ENCODE data around the gene SGPL1. TPM values are rescaled to one million over a fixed set of nuclear protein-coding genes. Genes with fewer than 3 reads are reported as not detected.

The SGPL1 gene
- polyA plus RNA-seq, 1 donor from 2014 or later, result 33.4 TPM

DNA sequence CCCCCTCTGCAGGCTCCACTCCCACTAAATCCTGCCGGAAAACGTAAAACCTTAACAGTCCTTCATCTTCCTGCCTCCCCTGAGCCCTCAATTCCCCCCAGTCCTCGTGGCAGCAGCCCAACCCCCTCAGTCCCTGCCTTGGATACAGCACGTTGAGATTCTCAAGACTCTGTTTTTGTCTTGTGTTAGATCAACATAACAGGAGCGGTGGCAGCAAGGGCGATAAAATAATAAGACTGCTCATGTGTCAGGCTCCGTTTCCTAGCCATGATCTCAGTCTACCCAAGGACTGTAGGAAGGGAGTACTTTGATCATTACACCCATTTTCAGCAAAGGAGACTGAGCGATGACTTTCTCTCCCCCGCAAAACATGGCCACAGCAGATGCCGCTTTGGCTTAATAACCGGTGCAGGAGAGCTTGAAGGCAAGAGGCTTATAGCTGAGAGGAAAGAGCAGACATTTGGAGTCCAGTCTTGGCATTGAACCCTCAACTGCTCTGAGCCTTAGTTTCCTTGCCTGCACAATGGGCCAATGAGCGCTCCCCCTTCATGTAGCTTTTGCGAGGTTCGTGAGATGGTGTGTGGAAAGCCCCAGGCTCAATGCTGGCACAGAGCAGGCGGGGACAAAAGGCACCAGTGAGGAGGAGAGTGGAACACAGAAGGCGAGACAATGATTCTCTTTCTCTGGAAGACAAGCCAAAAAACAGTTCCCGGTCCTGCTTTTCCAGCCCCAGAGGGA, 114.7 kb downstream of the SGPL1 start:
- H2AFZ ChIP-seq (ENCODE audit: low read depth, low read length), result no peak overlapping the region
- TF ChIP-seq, protein P1, sequence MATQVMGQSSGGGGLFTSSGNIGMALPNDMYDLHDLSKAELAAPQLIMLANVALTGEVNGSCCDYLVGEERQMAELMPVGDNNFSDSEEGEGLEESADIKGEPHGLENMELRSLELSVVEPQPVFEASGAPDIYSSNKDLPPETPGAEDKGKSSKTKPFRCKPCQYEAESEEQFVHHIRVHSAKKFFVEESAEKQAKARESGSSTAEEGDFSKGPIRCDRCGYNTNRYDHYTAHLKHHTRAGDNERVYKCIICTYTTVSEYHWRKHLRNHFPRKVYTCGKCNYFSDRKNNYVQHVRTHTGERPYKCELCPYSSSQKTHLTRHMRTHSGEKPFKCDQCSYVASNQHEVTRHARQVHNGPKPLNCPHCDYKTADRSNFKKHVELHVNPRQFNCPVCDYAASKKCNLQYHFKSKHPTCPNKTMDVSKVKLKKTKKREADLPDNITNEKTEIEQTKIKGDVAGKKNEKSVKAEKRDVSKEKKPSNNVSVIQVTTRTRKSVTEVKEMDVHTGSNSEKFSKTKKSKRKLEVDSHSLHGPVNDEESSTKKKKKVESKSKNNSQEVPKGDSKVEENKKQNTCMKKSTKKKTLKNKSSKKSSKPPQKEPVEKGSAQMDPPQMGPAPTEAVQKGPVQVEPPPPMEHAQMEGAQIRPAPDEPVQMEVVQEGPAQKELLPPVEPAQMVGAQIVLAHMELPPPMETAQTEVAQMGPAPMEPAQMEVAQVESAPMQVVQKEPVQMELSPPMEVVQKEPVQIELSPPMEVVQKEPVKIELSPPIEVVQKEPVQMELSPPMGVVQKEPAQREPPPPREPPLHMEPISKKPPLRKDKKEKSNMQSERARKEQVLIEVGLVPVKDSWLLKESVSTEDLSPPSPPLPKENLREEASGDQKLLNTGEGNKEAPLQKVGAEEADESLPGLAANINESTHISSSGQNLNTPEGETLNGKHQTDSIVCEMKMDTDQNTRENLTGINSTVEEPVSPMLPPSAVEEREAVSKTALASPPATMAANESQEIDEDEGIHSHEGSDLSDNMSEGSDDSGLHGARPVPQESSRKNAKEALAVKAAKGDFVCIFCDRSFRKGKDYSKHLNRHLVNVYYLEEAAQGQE (IDR thresholded peaks at IDR 0.05; ENCODE audit: borderline replicate concordance), result no peak
- TF ChIP-seq TAF1 (IDR thresholded peaks at IDR 0.05; ENCODE audit: low read depth), result no peak
- no peak for TF ChIP-seq EP300 (conservative IDR thresholded peaks at IDR 0.05; ENCODE audit: poor library complexity, severe bottlenecking)
- TF ChIP-seq POLR2AphosphoS5 (IDR thresholded peaks at IDR 0.05), result no peak
- TF ChIP-seq MXI1 (conservative IDR thresholded peaks at IDR 0.05; ENCODE audit: poor library complexity, severe bottlenecking), result no peak
- TF ChIP-seq, protein P2, sequence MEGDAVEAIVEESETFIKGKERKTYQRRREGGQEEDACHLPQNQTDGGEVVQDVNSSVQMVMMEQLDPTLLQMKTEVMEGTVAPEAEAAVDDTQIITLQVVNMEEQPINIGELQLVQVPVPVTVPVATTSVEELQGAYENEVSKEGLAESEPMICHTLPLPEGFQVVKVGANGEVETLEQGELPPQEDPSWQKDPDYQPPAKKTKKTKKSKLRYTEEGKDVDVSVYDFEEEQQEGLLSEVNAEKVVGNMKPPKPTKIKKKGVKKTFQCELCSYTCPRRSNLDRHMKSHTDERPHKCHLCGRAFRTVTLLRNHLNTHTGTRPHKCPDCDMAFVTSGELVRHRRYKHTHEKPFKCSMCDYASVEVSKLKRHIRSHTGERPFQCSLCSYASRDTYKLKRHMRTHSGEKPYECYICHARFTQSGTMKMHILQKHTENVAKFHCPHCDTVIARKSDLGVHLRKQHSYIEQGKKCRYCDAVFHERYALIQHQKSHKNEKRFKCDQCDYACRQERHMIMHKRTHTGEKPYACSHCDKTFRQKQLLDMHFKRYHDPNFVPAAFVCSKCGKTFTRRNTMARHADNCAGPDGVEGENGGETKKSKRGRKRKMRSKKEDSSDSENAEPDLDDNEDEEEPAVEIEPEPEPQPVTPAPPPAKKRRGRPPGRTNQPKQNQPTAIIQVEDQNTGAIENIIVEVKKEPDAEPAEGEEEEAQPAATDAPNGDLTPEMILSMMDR (IDR thresholded peaks at IDR 0.05; ENCODE audit: poor library complexity, severe bottlenecking), result no peak
- no peak for TF ChIP-seq SMC3 (conservative IDR thresholded peaks at IDR 0.05; ENCODE audit: poor library complexity)
- no peak for TF ChIP-seq RAD21 (conservative IDR thresholded peaks at IDR 0.05)
- TF ChIP-seq EZH2 (IDR thresholded peaks at IDR 0.05; ENCODE audit: borderline replicate concordance, insufficient read depth, low read length, poor library complexity, severe bottlenecking), result no peak

More for the DNA sequence above, 114.7 kb downstream of the SGPL1 start:
- H3K79me2 ChIP-seq (replicated peaks; ENCODE audit: insufficient read depth, low read length), result no peaks in the 10 kb centered on the region
- H3F3A ChIP-seq (ENCODE audit: insufficient read depth, low read length, poor library complexity, severe bottlenecking), result no peaks in the 10 kb centered on the region
- no peaks in the 10 kb centered on the region for H3K9me2 ChIP-seq (ENCODE audit: insufficient read depth, low read length)
- no peaks in the 10 kb centered on the region for H4K20me1 ChIP-seq (ENCODE audit: insufficient read depth)
- H3K9me3 ChIP-seq (ENCODE audit: low read length), result no peaks in the 10 kb centered on the region
- no peaks in the 10 kb centered on the region for H3K27me3 ChIP-seq (ENCODE audit: insufficient read depth, low read depth, low read length)
- H3K4me2 ChIP-seq (ENCODE audit: low read length), result no peak overlapping the region
- H3K9ac ChIP-seq (ENCODE audit: low read length), result no peak overlapping the region
- H3K27ac ChIP-seq (ENCODE audit: low read length), result no peak overlapping the region
- no peak overlapping the region for H3K4me3 ChIP-seq (ENCODE audit: low read length)
- no peaks in the 10 kb centered on the region for H3K36me3 ChIP-seq (ENCODE audit: insufficient read depth, low read length)

Small RNA genes within 50 kb of the gene (small RNA-seq; reads per million reads assigned to genes)
- 0 reads per million in 3 experiments for gene RPS26P40

Other genes with a start within 250 kb of the SGPL1 start
- not detected in 2 replicates for gene PRF1, start 213.2 kb upstream of the SGPL1 start, polyA plus RNA-seq
- gene ADAMTS14, start 143.4 kb upstream of the SGPL1 start, polyA plus RNA-seq, result 0.04 TPM in 1 of 2 replicates, not detected in the other
- not detected in 2 replicates for gene TBATA, start 30.6 kb upstream of the SGPL1 start, polyA plus RNA-seq
- 15.8 and 21.6 TPM in 2 replicates for gene PCBD1, start 72.6 kb downstream of the SGPL1 start, polyA plus RNA-seq

Data from neural cell (in vitro differentiated cells).